Epithelial cell of proximal tubule (primary cell): ENCODE results near the gene TRIM72. TPM values are rescaled to one million over a fixed set of nuclear protein-coding genes. Genes with fewer than 3 reads are reported as not detected.
"Not testable (repeated sequence)": the region's sequence is repeated elsewhere in the genome, so short reads cannot be mapped to it uniquely, and the experiment has no call there.

Experiments used
- DNase-seq: peaks from one replicate; pipeline ENCODE4 v3.0.0-alpha.2; 2011; ENCODE audit warnings: low read depth
- H3K4me3 ChIP-seq: 2 replicates; pipeline ENCODE4 v1.5.1; 2011; ENCODE audit warnings: low read depth, mild to moderate bottlenecking, low read length
- total RNA-seq: library from RNA; depleted of rRNA; stranded (reverse); fragments of >200 nt; gene quantifications from 2 replicates; pipeline ENCODE4 v1.2.3, GENCODE V29; 2015
- TF ChIP-seq, protein P1 (sequence below): conservative IDR thresholded peaks from 2 replicates; pipeline ENCODE4 v1.5.1; 2012; ENCODE audit warnings: low read depth, mild to moderate bottlenecking, low read length

Gene TRIM72
- total RNA-seq, 1 donor from 2014 or later = not detected

DNA sequence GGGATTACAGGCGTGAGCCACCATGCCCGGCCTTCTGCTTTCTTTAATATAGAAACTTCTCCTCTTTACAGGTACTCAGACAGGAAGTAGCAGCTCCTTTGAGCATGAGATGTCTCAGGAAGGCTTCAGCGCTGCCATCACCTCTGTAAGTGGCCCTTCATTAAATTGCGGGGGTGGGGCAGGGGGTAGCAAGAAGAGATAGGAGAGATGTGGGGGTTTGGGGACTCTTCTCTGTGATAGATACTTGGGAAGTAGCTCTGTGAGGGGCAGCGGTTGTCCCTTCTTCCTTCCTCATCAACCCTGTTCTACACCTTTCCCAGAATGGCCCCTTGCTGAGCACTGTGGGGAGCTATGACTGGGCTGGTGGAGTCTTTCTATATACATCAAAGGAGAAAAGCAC, 62.7 kb downstream of the TRIM72 start:
- TF ChIP-seq, protein P1, sequence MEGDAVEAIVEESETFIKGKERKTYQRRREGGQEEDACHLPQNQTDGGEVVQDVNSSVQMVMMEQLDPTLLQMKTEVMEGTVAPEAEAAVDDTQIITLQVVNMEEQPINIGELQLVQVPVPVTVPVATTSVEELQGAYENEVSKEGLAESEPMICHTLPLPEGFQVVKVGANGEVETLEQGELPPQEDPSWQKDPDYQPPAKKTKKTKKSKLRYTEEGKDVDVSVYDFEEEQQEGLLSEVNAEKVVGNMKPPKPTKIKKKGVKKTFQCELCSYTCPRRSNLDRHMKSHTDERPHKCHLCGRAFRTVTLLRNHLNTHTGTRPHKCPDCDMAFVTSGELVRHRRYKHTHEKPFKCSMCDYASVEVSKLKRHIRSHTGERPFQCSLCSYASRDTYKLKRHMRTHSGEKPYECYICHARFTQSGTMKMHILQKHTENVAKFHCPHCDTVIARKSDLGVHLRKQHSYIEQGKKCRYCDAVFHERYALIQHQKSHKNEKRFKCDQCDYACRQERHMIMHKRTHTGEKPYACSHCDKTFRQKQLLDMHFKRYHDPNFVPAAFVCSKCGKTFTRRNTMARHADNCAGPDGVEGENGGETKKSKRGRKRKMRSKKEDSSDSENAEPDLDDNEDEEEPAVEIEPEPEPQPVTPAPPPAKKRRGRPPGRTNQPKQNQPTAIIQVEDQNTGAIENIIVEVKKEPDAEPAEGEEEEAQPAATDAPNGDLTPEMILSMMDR = no peak

GRCh38 chr16:31277659-31278260, 63.8 kb downstream of the TRIM72 start:
- no peak overlapping the region for H3K4me3 ChIP-seq
- DNase-seq = no peak
- TF ChIP-seq, protein P1 = no peak

More for the DNA sequence above, 62.7 kb downstream of the TRIM72 start:
- H3K4me3 ChIP-seq = no peak overlapping the region
- DNase-seq = no peak

DNA sequence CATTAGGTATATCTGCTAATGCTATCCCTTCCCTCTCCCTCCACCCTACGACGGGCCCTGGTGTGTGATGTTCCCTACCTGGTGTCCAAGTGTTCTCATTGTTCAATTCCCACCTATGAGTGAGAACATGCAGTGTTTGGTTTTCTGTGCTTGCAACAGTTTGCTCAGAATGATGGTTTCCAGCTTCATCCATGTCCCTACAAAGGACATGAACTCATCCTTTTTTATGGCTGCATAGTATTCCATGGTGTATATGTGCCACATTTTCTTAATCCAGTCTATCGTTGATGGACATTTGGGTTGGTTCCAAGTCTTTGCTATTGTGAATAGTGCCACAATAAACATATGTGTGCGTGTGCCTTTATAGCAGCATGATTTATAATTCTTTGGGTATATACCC, 64.9 kb downstream of the TRIM72 start:
- H3K4me3 ChIP-seq, DNase-seq: not testable (repeated sequence)

Other genes starting within 250 kb of the TRIM72 start
- gene HSD3B7, start 228.9 kb upstream of the TRIM72 start, total RNA-seq = 22.9 and 24.2 TPM in 2 replicates
- 0.40 and 0.58 TPM in 2 replicates for gene STX1B, start 203.5 kb upstream of the TRIM72 start, total RNA-seq
- gene STX4, start 180.6 kb upstream of the TRIM72 start, total RNA-seq = 19.5 and 26.1 TPM in 2 replicates
- gene ZNF668, start 139.9 kb upstream of the TRIM72 start, total RNA-seq = 11.1 and 18.3 TPM in 2 replicates
- gene ZNF646, start 139.7 kb upstream of the TRIM72 start, total RNA-seq = 12.7 and 13.5 TPM in 2 replicates
- 0.58 and 2.2 TPM in 2 replicates for gene PRSS53, start 125.2 kb upstream of the TRIM72 start, total RNA-seq
- 129 and 214 TPM in 2 replicates for gene VKORC1, start 119.3 kb upstream of the TRIM72 start, total RNA-seq
- 78.2 and 80.3 TPM in 2 replicates for gene BCKDK, start 105.7 kb upstream of the TRIM72 start, total RNA-seq
- 38.3 and 43.7 TPM in 2 replicates for gene KAT8, start 96.5 kb upstream of the TRIM72 start, total RNA-seq
- gene PRSS8, start 78.4 kb upstream of the TRIM72 start, total RNA-seq = 27.4 and 53.6 TPM in 2 replicates
- 0.29 and 1.3 TPM in 2 replicates for gene PRSS36, start 64.1 kb upstream of the TRIM72 start, total RNA-seq
- gene FUS, start 34.0 kb upstream of the TRIM72 start, total RNA-seq = 67.2 and 83.8 TPM in 2 replicates
- gene PYCARD, start 11.4 kb upstream of the TRIM72 start, total RNA-seq = 22.0 and 43.5 TPM in 2 replicates
- gene PYDC1, start 3.0 kb downstream of the TRIM72 start, total RNA-seq = not detected in 2 replicates
- gene ITGAM, start 45.9 kb downstream of the TRIM72 start, total RNA-seq = 0.06 and 0.72 TPM in 2 replicates
- gene ITGAX, start 141.1 kb downstream of the TRIM72 start, total RNA-seq = 0.23 TPM in 1 of 2 replicates, not detected in the other
- not detected in 2 replicates for gene ITGAD, start 179.2 kb downstream of the TRIM72 start, total RNA-seq
- not detected in 2 replicates for gene COX6A2, start 214.2 kb downstream of the TRIM72 start, total RNA-seq
- gene ZNF843, start 228.7 kb downstream of the TRIM72 start, total RNA-seq = 0.22 TPM in 1 of 2 replicates, not detected in the other
- gene ARMC5, start 245.4 kb downstream of the TRIM72 start, total RNA-seq = 9.2 and 10.3 TPM in 2 replicates